Measurements from ENCODE around the gene FAM168A.

DNA sequence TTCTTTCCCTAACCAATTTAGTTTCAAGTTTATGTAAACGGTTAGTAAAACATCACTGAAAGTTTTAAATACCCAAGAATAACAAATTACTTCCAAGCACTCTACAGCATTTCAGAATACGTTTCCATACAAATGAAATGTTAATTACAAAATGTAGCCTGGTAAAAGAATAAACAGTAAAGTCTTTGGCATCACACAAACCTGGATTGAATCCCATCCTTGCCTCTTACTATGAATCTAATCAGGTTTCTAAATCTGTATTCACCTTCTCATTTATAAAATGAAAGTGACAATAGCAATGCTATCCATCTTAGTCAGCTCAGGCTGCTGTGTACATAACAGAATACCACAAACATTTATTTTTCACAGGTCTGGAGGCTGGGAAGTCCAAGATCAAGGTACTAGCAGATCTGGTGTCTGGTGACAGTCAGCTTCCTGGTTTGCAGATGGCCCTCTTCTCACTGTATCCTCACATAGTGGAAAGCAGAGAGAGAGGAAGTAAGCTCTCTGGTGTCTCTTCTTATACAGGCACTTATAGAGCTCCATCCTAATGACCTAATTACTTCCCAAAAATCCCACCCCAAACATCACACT is 19.2 kb downstream of the FAM168A start:
- TF ChIP-seq, protein P1, sequence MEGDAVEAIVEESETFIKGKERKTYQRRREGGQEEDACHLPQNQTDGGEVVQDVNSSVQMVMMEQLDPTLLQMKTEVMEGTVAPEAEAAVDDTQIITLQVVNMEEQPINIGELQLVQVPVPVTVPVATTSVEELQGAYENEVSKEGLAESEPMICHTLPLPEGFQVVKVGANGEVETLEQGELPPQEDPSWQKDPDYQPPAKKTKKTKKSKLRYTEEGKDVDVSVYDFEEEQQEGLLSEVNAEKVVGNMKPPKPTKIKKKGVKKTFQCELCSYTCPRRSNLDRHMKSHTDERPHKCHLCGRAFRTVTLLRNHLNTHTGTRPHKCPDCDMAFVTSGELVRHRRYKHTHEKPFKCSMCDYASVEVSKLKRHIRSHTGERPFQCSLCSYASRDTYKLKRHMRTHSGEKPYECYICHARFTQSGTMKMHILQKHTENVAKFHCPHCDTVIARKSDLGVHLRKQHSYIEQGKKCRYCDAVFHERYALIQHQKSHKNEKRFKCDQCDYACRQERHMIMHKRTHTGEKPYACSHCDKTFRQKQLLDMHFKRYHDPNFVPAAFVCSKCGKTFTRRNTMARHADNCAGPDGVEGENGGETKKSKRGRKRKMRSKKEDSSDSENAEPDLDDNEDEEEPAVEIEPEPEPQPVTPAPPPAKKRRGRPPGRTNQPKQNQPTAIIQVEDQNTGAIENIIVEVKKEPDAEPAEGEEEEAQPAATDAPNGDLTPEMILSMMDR (IDR thresholded peaks at IDR 0.05 in 2 of 3, conservative IDR thresholded peaks at IDR 0.05 in 1 of 3; ENCODE audit: insufficient read depth in 2 of 3, low read depth in 1 of 3, low read length in 3 of 3), result no peak
- TF ChIP-seq, protein P2, sequence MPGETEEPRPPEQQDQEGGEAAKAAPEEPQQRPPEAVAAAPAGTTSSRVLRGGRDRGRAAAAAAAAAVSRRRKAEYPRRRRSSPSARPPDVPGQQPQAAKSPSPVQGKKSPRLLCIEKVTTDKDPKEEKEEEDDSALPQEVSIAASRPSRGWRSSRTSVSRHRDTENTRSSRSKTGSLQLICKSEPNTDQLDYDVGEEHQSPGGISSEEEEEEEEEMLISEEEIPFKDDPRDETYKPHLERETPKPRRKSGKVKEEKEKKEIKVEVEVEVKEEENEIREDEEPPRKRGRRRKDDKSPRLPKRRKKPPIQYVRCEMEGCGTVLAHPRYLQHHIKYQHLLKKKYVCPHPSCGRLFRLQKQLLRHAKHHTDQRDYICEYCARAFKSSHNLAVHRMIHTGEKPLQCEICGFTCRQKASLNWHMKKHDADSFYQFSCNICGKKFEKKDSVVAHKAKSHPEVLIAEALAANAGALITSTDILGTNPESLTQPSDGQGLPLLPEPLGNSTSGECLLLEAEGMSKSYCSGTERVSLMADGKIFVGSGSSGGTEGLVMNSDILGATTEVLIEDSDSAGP (CRISPR knock-in tag; IDR thresholded peaks at IDR 0.05), result no peak
- TF ChIP-seq, protein P3, sequence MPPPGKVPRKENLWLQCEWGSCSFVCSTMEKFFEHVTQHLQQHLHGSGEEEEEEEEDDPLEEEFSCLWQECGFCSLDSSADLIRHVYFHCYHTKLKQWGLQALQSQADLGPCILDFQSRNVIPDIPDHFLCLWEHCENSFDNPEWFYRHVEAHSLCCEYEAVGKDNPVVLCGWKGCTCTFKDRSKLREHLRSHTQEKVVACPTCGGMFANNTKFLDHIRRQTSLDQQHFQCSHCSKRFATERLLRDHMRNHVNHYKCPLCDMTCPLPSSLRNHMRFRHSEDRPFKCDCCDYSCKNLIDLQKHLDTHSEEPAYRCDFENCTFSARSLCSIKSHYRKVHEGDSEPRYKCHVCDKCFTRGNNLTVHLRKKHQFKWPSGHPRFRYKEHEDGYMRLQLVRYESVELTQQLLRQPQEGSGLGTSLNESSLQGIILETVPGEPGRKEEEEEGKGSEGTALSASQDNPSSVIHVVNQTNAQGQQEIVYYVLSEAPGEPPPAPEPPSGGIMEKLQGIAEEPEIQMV (tag; conservative IDR thresholded peaks at IDR 0.05; ENCODE audit: low read depth), result no peak
